PFSK-1 (cell line): Measurements from ENCODE around the gene ZNF283.

Experiments
- FOXP2 ChIP-seq: optimal IDR thresholded peaks from 2 replicates; pipeline ENCODE3; 2011; ENCODE audit warnings: borderline replicate concordance, control low read depth, inconsistent platforms; ENCODE audit not compliant: insufficient read depth; ENCODE audit errors: extremely low read length, extremely low read depth
- POLR2AphosphoS5 ChIP-seq: IDR thresholded peaks from 2 replicates; pipeline ENCODE4 v1.6.1; 2012; ENCODE audit warnings: low read depth, mild to moderate bottlenecking, control low read depth, low read length, moderate library complexity
- REST ChIP-seq, 2 experiments: IDR thresholded peaks; 2 replicates each; pipeline versions ENCODE4 v1.6.1 to v1.8.0; 2011 to 2012; ENCODE audit warnings: low read depth in 2 of 2, low read length in 2 of 2, control low read depth in 1 of 2, inconsistent platforms in 1 of 2, mild to moderate bottlenecking in 1 of 2, moderate library complexity in 1 of 2; ENCODE audit not compliant: insufficient read depth in 1 of 2
- SIN3A ChIP-seq: IDR thresholded peaks from 2 replicates; pipeline ENCODE4 v1.6.1; 2012; ENCODE audit warnings: mild to moderate bottlenecking, low read length, moderate library complexity, borderline replicate concordance; ENCODE audit not compliant: insufficient read depth
- TAF1 ChIP-seq: IDR thresholded peaks from 2 replicates; pipeline ENCODE4 v1.6.1; 2012; ENCODE audit warnings: low read length, control low read depth, borderline replicate concordance; ENCODE audit not compliant: insufficient read depth

Gene ZNF283

DNA sequence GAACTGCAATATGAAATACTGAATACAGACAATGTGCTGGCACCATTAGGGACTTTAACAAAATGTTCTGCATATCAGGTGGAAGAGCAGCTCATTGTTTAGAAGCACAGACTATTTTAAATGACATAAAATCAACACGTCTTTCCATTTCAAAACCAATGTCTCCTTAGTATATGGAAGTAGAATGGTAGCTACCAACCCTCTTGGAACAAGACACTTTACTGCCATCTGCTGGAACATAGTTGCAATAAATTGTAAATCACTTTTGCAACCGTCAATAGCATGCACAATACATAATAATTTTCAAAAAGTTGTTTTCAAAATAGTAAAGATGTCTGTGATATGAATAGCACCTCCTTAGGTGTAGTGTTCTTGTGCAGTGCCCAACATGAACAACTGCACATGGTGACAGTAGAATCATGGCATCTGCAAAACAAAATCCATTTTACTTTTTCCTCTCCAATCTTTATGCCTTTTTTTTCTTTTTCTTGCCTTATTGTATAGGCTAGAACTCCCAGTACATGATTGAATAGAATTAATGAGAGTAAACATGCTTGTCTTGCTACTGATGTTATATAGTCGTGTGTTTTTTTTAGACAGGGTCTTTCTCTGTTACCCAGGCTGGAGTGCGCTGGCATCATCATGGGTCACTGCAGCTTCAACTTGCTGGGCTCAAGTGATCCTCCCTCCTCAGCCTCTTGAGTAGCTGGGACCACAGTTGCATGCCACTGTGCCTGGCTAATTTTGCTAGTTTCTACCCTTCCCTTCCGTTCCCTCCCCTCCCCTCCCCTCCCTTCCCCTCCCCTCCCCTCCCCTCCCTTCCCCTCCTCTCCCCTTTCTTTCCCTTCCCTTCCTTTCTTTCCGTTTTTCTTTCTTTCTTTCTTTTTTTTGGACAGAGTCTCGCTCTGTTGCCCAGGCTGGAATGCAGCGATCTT is 17.1 kb upstream of the ZNF283 start:
- TF ChIP-seq FOXP2, result no peak

DNA sequence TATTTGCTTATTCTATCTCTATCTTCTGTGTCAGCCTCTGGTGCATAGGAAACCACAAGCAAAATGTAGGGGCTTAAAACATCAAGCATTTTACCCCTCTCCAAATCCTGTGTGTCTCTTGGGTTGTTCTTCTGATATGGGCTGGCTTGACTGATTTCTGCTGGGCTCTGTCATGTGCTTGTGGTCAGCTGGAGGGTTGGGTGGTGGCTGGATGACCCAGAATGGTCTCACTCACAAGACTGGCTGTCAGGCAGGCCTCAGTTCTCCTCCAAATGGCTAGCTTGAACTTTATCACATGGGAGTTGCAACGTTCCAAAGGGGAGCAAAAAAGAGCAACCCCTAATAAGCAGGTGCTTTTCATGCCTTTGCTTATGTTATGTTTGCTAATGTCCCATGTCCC is 15.3 kb upstream of the ZNF283 start:
- TF ChIP-seq FOXP2, result no peak
- TF ChIP-seq TAF1, result no peak
- no peak for TF ChIP-seq REST (IDR thresholded peaks at IDR 0.05; ENCODE audit: insufficient read depth in 1 of 2, low read depth in 2 of 2, low read length in 2 of 2)
- no peak for TF ChIP-seq SIN3A
- no peak for TF ChIP-seq POLR2AphosphoS5

GRCh38 chr19:43812259-43812658 is 14.9 kb upstream of the ZNF283 start:
- TF ChIP-seq SIN3A (no peak), POLR2AphosphoS5 (no peak), REST (IDR thresholded peaks at IDR 0.05; ENCODE audit: insufficient read depth in 1 of 2, low read depth in 2 of 2, low read length in 2 of 2) (no peak), TAF1 (no peak), FOXP2 (no peak)

GRCh38 chr19:43812688-43813087 is 14.4 kb upstream of the ZNF283 start:
- TF ChIP-seq REST (IDR thresholded peaks at IDR 0.05; ENCODE audit: insufficient read depth in 1 of 2, low read depth in 2 of 2, low read length in 2 of 2) (no peak), POLR2AphosphoS5 (no peak)

DNA sequence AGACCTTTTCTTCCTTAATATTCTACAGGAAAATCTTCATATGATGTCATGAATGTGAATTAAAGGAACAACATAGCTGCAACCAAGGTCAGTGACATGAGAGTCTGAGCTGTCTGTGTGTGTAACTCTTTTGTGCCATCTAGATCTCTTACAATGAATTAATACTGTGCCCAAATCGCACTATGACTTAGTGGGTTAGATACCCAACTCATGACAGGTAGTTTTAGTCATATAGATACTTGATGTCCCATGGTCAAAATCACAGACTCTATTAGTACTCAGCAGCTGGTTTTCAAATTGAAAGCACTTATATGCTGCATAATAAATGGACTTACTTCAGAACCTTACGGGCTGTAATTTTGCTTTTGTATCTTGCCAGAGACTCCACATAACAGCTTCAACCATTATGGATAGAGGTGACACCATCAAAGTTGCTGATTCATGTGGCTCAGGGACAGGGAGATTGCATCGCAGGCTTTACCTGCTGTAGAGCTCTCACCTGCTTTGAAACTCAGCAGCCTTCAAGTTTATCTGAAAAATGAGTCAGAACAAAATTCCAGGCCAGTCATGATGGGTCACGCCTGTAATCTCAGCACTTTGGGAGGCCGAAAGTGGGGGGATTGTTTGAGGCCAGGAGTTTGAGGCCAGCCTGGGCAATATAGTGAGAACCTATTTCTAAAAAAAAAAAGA is 12.3 kb upstream of the ZNF283 start:
- TF ChIP-seq SIN3A (no peak), TAF1 (no peak), REST (IDR thresholded peaks at IDR 0.05; ENCODE audit: insufficient read depth in 1 of 2, low read depth in 2 of 2, low read length in 2 of 2) (no peak), FOXP2 (no peak), POLR2AphosphoS5 (no peak)
